Trophoblast cell (in vitro differentiated cells and primary cell): ENCODE measurements around the gene CDK5R1. TPM values are rescaled to one million over a fixed set of nuclear protein-coding genes. Genes with fewer than 3 reads are reported as not detected.
A peak's percentile ranks its signal among the peaks of the same experiment; 100 is the strongest.

Experiments used
- DNase-seq, 2 donors: peaks; one replicate each; pipeline ENCODE4 v3.0.0-alpha.2; 2016
- H2AFZ ChIP-seq: 2 replicates; pipeline ENCODE4 v1.6.1; 2013; ENCODE audit warnings: low read length, moderate library complexity, mild to moderate bottlenecking; ENCODE audit not compliant: insufficient read depth, poor library complexity
- H2AK5ac ChIP-seq: 2 replicates; pipeline ENCODE4 v1.6.1; 2013; ENCODE audit warnings: mild to moderate bottlenecking, low read length
- H2BK120ac ChIP-seq: 2 replicates; pipeline ENCODE4 v1.6.1; 2013; ENCODE audit warnings: low read length, mild to moderate bottlenecking, moderate library complexity; ENCODE audit not compliant: insufficient read depth, poor library complexity
- H2BK12ac ChIP-seq: 2 replicates; pipeline ENCODE4 v1.6.1; 2013; ENCODE audit warnings: mild to moderate bottlenecking, low read length, moderate library complexity
- H2BK5ac ChIP-seq: 2 replicates; pipeline ENCODE4 v1.6.1; 2013; ENCODE audit warnings: low read length, low read depth, moderate library complexity, mild to moderate bottlenecking; ENCODE audit not compliant: poor library complexity
- H3K14ac ChIP-seq: 2 replicates; pipeline ENCODE4 v1.6.1; 2013; ENCODE audit warnings: mild to moderate bottlenecking, low read length
- H3K18ac ChIP-seq: 2 replicates; pipeline ENCODE4 v1.6.1; 2013; ENCODE audit warnings: mild to moderate bottlenecking, low read length
- H3K23ac ChIP-seq: 2 replicates; pipeline ENCODE4 v1.6.1; 2013; ENCODE audit warnings: low read length
- H3K27ac ChIP-seq: 2 replicates; pipeline ENCODE4 v1.5.1; 2013; ENCODE audit warnings: low read depth, mild to moderate bottlenecking, inconsistent platforms, low read length, moderate library complexity
- H3K27me3 ChIP-seq: 2 replicates; pipeline ENCODE4 v1.6.1; 2013; ENCODE audit warnings: inconsistent platforms, mild to moderate bottlenecking, low read length, moderate library complexity; ENCODE audit not compliant: insufficient read depth
- H3K36me3 ChIP-seq, 2 experiments: 1 replicate in 1 of 2; 2 replicates in 1 of 2; pipeline ENCODE4 v1.6.1; 2013; ENCODE audit warnings: low read length in 2 of 2, mild to moderate bottlenecking in 2 of 2, moderate library complexity in 1 of 2; ENCODE audit not compliant: insufficient read depth in 2 of 2, control insufficient read depth in 1 of 2
- H3K4ac ChIP-seq: 2 replicates; pipeline ENCODE4 v1.6.1; 2013; ENCODE audit warnings: low read depth, mild to moderate bottlenecking, low read length, moderate library complexity
- H3K4me1 ChIP-seq, 2 experiments: 1 replicate in 1 of 2; 2 replicates in 1 of 2; pipeline ENCODE4 v1.6.1; 2013; ENCODE audit warnings: low read length in 2 of 2, mild to moderate bottlenecking in 2 of 2, moderate library complexity in 1 of 2; ENCODE audit not compliant: insufficient read depth in 2 of 2, control insufficient read depth in 1 of 2
- H3K4me2 ChIP-seq: 2 replicates; pipeline ENCODE4 v1.6.1; 2013; ENCODE audit warnings: inconsistent platforms, mild to moderate bottlenecking, low read length, moderate library complexity
- H3K4me3 ChIP-seq: 2 replicates; pipeline ENCODE4 v1.5.1; 2013; ENCODE audit warnings: mild to moderate bottlenecking, low read depth, low read length, inconsistent platforms
- H3K79me1 ChIP-seq: one replicate; pipeline ENCODE4 v1.6.1; 2013; ENCODE audit warnings: low read length
- H3K79me2 ChIP-seq: 2 replicates; pipeline ENCODE4 v1.6.1; 2013; ENCODE audit warnings: low read length, mild to moderate bottlenecking; ENCODE audit not compliant: control insufficient read depth, insufficient read depth, poor library complexity
- H3K9ac ChIP-seq: 2 replicates; pipeline ENCODE4 v1.6.1; 2013; ENCODE audit warnings: mild to moderate bottlenecking, low read length
- H3K9me3 ChIP-seq: 2 replicates; pipeline ENCODE4 v1.6.1; 2013; ENCODE audit warnings: low read depth, mild to moderate bottlenecking, control low read depth, inconsistent platforms, low read length; ENCODE audit not compliant: insufficient read depth
- H4K12ac ChIP-seq: 2 replicates; pipeline ENCODE4 v1.6.1; 2013; ENCODE audit warnings: low read depth, mild to moderate bottlenecking, low read length, moderate library complexity
- H4K8ac ChIP-seq: 2 replicates; pipeline ENCODE4 v1.6.1; 2013; ENCODE audit warnings: low read depth, mild to moderate bottlenecking, low read length, moderate library complexity
- H4K91ac ChIP-seq: one replicate; pipeline ENCODE4 v1.6.1; 2013; ENCODE audit warnings: low read depth, mild to moderate bottlenecking, low read length, moderate library complexity
- WGBS: extraction: QIAGEN DNeasy Blood & Tissue Kit; methylation state at CpG from one replicate; pipeline ENCODE4 v1.1.7; 2013; ENCODE audit warnings: missing lambda C conversion rate; ENCODE audit not compliant: insufficient read length, insufficient coverage; ENCODE audit errors: extremely low coverage; 5-methylcytosine and 5-hydroxymethylcytosine counted together
- polyA plus RNA-seq: library from polyadenylated mRNA; stranded (reverse); fragments of 200-250 nt; gene quantifications from 2 replicates; pipeline ENCODE4 v1.2.3, GENCODE V29; 2013

CDK5R1 gene
- 1.7 and 2.0 TPM in 2 replicates for polyA plus RNA-seq

DNA sequence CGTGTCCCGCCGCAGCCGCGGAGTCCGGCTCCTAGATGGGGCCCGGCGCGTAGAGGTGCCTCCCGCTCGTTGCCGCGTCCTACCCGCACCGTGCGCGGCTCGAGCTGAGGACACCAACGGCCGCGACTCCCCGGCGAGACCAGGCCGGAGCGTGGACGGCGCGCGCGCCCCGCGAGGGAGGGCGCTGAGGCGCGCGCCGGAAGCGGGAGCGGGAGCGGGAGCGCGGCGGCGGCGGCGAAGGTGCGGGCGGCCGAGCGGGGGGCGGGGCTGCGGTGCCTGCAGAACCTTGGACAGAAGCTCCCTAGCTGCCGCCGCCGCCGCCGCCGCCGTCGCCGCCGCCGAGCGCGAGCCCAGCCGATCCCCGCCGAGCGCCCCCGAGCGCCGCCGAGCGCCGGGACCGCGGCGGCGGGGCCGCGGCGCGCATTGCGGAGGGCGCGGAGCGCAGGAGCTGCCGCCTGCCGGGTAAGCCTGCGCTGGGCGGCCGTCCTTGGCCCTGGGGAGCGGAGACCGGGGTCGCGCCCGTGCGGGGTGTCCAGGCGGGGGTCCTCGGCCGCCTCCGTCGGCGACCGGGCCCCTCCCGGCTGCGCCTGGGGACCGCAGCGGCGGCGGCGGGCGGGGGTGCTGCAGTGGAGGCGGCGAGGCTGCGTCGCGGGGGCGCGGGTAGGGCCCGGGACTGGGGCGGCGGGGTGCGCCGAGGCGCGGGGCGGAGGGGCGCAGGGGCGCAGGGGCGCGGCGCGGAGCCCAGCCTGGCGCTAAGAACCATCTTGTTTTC lies at the start of gene CDK5R1:
TSS of gene CDK5R1 (plus strand) at position 293 of the 772 bp plus-strand sequence. CDS start 628 bp downstream, outside the sequence.
- Histone ChIP-seq H4K12ac (no peak within 1 kb of the TSS), H3K36me3 (peaks cover 4% of the 10 kb centered on the region in 2 experiments), H4K91ac (peak within 1 kb of the TSS; percentile 72), H3K9me3 (no peaks in the 10 kb centered on the region), H3K23ac (no peak within 1 kb of the TSS), H3K79me1 (peaks cover 3% of the 10 kb centered on the region), H3K27ac (no peak within 1 kb of the TSS), H2AK5ac (no peak within 1 kb of the TSS), H3K4me3 (peak within 1 kb of the TSS; percentile 90), H3K4me1 (peaks cover 9 to 11% of the 10 kb centered on the region in 2 experiments), H3K18ac (peak within 1 kb of the TSS; percentile 53), H2AFZ (peak within 1 kb of the TSS; percentile 93), H2BK12ac (no peak within 1 kb of the TSS), H3K9ac (peak within 1 kb of the TSS; percentile 49), H2BK120ac (no peak within 1 kb of the TSS), H4K8ac (peak within 1 kb of the TSS; percentile 82), H2BK5ac (no peak within 1 kb of the TSS), H3K4ac (no peak within 1 kb of the TSS), H3K27me3 (no peaks in the 10 kb centered on the region), H3K14ac (no peak within 1 kb of the TSS), H3K4me2 (peak within 1 kb of the TSS; percentile 85), H3K79me2 (peaks cover 2% of the 10 kb centered on the region)
- DNase-seq = peak; percentile 40 to 67
- WGBS = no CpG with 5 or more reads among the region's 135 CpGs

DNA sequence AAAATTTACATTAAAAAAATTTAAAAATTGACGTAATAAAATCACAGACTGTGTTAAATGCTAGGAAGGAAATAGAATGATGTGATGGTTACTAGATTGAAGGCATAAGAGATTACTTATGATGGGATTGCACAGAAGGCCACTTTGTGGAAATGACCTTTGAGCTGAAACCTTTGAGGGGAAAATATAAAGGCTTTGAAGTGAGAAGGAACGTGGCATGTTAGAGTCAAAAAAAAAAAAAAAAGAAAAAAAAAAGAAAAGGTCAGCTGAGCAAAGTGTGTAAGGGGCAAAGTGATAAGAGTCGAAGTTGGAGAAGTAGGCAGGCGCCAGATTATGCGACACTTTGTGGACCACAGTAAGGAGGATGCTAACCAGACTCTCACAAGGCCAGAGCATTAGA lies 46.1 kb upstream of the CDK5R1 start:
- no peak overlapping the region for H3K27ac ChIP-seq
- no peak overlapping the region for H2BK12ac ChIP-seq
- no peaks in the 10 kb centered on the region for H3K9me3 ChIP-seq

GRCh38 chr17:32441886-32442285 lies 44.9 kb upstream of the CDK5R1 start:
- Histone ChIP-seq H3K4me2 (no peak overlapping the region), H3K9me3 (no peaks in the 10 kb centered on the region), H2BK120ac (no peak overlapping the region), H4K91ac (no peak overlapping the region), H2AK5ac (no peak overlapping the region), H3K14ac (no peak overlapping the region), H3K79me1 (peaks cover 7% of the 10 kb centered on the region), H3K27me3 (no peaks in the 10 kb centered on the region), H4K8ac (no peak overlapping the region), H3K4me1 (peaks cover 0 to 2% of the 10 kb centered on the region in 2 experiments), H3K27ac (no peak overlapping the region), H3K36me3 (peaks cover 0 to 1% of the 10 kb centered on the region in 2 experiments), H3K18ac (no peak overlapping the region), H4K12ac (no peak overlapping the region), H3K23ac (no peak overlapping the region), H3K9ac (no peak overlapping the region), H3K79me2 (peaks cover 9% of the 10 kb centered on the region), H2BK12ac (no peak overlapping the region), H2BK5ac (no peak overlapping the region), H3K4ac (no peak overlapping the region), H3K4me3 (no peak overlapping the region), H2AFZ (no peak overlapping the region)
- WGBS = no CpG with 5 or more reads among the region's 2 CpGs
- no peak for DNase-seq

More for the DNA sequence above, 46.1 kb upstream of the CDK5R1 start:
- H3K23ac ChIP-seq = no peak overlapping the region
- H3K4me1 ChIP-seq = peaks cover 0 to 2% of the 10 kb centered on the region in 2 experiments
- no peak overlapping the region for H3K4me2 ChIP-seq
- peaks cover 8% of the 10 kb centered on the region for H3K79me2 ChIP-seq
- no peaks in the 10 kb centered on the region for H3K27me3 ChIP-seq
- H3K18ac ChIP-seq = no peak overlapping the region
- H2AFZ ChIP-seq = no peak overlapping the region
- peaks cover 7% of the 10 kb centered on the region for H3K79me1 ChIP-seq
- no peaks in the 10 kb centered on the region for H3K36me3 ChIP-seq
- no peak overlapping the region for H3K9ac ChIP-seq
- H4K12ac ChIP-seq = no peak overlapping the region
- WGBS = no CpG with 5 or more reads among the region's 5 CpGs
- H3K14ac ChIP-seq = no peak overlapping the region
- no peak overlapping the region for H3K4ac ChIP-seq
- no peak overlapping the region for H2BK120ac ChIP-seq
- DNase-seq = no peak
- H3K4me3 ChIP-seq = no peak overlapping the region
- H2AK5ac ChIP-seq = no peak overlapping the region
- H4K8ac ChIP-seq = no peak overlapping the region
- H2BK5ac ChIP-seq = no peak overlapping the region
- no peak overlapping the region for H4K91ac ChIP-seq

GRCh38 chr17:32443827-32444300 lies 42.9 kb upstream of the CDK5R1 start:
- no CpG with 5 or more reads among the region's 29 CpGs for WGBS
- Histone ChIP-seq H3K4me3 (no peak overlapping the region), H3K14ac (no peak overlapping the region)

More at GRCh38 chr17:32443827-32444300, 42.9 kb upstream of the CDK5R1 start:
- Histone ChIP-seq H4K91ac (no peak overlapping the region), H3K4ac (no peak overlapping the region), H2AK5ac (no peak overlapping the region), H3K36me3 (peaks cover 8 to 9% of the 10 kb centered on the region in 2 experiments), H2BK120ac (no peak overlapping the region), H2BK5ac (no peak overlapping the region), H3K4me2 (peak overlapping the region; percentile 26), H3K4me1 (peaks cover 0 to 2% of the 10 kb centered on the region in 2 experiments), H3K23ac (no peak overlapping the region), H3K9ac (no peak overlapping the region), H2AFZ (peak overlapping the region; percentile 44), H3K27me3 (no peaks in the 10 kb centered on the region), H4K8ac (peak overlapping the region; percentile 42), H3K79me1 (peaks cover 7% of the 10 kb centered on the region), H3K9me3 (no peaks in the 10 kb centered on the region), H2BK12ac (no peak overlapping the region), H3K79me2 (peaks cover 10% of the 10 kb centered on the region), H4K12ac (no peak overlapping the region), H3K27ac (no peak overlapping the region), H3K18ac (no peak overlapping the region)
- no peak for DNase-seq
